ENCODE results near the gene ONECUT2. TPM values are rescaled to one million over a fixed set of nuclear protein-coding genes. Genes with fewer than 3 reads are reported as not detected.

ONECUT2 gene
- total and polyA plus RNA-seq, 4 donors, result 1.8 to 5.7 (median 4.6) TPM

DNA sequence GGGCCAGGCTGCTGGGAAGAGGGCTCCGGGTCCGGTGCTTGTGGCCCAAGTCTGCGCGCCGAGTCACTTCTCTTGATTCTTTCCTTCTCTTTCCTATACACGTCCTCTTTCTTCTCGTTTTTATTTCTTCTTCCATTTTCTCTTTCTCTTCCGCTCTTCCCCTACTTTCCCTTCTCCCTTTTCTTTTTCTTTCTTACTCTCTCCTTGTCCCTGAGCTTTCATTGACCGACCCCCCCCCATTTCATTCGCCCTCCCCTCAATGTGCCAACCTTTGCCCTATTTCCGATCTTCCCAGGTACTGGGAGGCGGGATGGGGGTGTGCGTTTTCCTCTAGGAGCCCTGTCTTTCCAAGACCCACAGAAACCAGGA is 1.8 kb downstream of the ONECUT2 start:
- no peak for TF ChIP-seq RXRA (IDR thresholded peaks at IDR 0.05)
- no peak for TF ChIP-seq SP1 (IDR thresholded peaks at IDR 0.05)
- TF ChIP-seq, protein P1, sequence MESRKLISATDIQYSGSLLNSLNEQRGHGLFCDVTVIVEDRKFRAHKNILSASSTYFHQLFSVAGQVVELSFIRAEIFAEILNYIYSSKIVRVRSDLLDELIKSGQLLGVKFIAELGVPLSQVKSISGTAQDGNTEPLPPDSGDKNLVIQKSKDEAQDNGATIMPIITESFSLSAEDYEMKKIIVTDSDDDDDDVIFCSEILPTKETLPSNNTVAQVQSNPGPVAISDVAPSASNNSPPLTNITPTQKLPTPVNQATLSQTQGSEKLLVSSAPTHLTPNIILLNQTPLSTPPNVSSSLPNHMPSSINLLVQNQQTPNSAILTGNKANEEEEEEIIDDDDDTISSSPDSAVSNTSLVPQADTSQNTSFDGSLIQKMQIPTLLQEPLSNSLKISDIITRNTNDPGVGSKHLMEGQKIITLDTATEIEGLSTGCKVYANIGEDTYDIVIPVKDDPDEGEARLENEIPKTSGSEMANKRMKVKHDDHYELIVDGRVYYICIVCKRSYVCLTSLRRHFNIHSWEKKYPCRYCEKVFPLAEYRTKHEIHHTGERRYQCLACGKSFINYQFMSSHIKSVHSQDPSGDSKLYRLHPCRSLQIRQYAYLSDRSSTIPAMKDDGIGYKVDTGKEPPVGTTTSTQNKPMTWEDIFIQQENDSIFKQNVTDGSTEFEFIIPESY (IDR thresholded peaks at IDR 0.05), result no peak
- TF ChIP-seq, protein P2, sequence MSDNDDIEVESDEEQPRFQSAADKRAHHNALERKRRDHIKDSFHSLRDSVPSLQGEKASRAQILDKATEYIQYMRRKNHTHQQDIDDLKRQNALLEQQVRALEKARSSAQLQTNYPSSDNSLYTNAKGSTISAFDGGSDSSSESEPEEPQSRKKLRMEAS (IDR thresholded peaks at IDR 0.05), result no peak
- TF ChIP-seq GABPA (IDR thresholded peaks at IDR 0.05 in 1 of 2, conservative IDR thresholded peaks at IDR 0.05 in 1 of 2), result no peak
- no peak for TF ChIP-seq FOXA2 (IDR thresholded peaks at IDR 0.05)
- no peak for TF ChIP-seq YY1 (IDR thresholded peaks at IDR 0.05)
- TF ChIP-seq, protein P3, sequence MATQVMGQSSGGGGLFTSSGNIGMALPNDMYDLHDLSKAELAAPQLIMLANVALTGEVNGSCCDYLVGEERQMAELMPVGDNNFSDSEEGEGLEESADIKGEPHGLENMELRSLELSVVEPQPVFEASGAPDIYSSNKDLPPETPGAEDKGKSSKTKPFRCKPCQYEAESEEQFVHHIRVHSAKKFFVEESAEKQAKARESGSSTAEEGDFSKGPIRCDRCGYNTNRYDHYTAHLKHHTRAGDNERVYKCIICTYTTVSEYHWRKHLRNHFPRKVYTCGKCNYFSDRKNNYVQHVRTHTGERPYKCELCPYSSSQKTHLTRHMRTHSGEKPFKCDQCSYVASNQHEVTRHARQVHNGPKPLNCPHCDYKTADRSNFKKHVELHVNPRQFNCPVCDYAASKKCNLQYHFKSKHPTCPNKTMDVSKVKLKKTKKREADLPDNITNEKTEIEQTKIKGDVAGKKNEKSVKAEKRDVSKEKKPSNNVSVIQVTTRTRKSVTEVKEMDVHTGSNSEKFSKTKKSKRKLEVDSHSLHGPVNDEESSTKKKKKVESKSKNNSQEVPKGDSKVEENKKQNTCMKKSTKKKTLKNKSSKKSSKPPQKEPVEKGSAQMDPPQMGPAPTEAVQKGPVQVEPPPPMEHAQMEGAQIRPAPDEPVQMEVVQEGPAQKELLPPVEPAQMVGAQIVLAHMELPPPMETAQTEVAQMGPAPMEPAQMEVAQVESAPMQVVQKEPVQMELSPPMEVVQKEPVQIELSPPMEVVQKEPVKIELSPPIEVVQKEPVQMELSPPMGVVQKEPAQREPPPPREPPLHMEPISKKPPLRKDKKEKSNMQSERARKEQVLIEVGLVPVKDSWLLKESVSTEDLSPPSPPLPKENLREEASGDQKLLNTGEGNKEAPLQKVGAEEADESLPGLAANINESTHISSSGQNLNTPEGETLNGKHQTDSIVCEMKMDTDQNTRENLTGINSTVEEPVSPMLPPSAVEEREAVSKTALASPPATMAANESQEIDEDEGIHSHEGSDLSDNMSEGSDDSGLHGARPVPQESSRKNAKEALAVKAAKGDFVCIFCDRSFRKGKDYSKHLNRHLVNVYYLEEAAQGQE (IDR thresholded peaks at IDR 0.05), result no peak
- TF ChIP-seq EGR1 (IDR thresholded peaks at IDR 0.05; ENCODE audit: low read depth in 2 of 2), result no peak
- TF ChIP-seq, protein P4, sequence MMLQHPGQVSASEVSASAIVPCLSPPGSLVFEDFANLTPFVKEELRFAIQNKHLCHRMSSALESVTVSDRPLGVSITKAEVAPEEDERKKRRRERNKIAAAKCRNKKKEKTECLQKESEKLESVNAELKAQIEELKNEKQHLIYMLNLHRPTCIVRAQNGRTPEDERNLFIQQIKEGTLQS (IDR thresholded peaks at IDR 0.05), result no peak
- TF ChIP-seq RAD21 (IDR thresholded peaks at IDR 0.05), result no peak
- TF ChIP-seq NR2F2 (IDR thresholded peaks at IDR 0.05), result no peak
- no peak for TF ChIP-seq JUND (IDR thresholded peaks at IDR 0.05)
- no peak for TF ChIP-seq FOXA1 (IDR thresholded peaks at IDR 0.05)
- TF ChIP-seq HNF4G (IDR thresholded peaks at IDR 0.05), result no peak
- no peak for TF ChIP-seq TAF1 (conservative IDR thresholded peaks at IDR 0.05)
- TF ChIP-seq HNF4A (conservative IDR thresholded peaks at IDR 0.05), result no peak
- TF ChIP-seq, protein P5, sequence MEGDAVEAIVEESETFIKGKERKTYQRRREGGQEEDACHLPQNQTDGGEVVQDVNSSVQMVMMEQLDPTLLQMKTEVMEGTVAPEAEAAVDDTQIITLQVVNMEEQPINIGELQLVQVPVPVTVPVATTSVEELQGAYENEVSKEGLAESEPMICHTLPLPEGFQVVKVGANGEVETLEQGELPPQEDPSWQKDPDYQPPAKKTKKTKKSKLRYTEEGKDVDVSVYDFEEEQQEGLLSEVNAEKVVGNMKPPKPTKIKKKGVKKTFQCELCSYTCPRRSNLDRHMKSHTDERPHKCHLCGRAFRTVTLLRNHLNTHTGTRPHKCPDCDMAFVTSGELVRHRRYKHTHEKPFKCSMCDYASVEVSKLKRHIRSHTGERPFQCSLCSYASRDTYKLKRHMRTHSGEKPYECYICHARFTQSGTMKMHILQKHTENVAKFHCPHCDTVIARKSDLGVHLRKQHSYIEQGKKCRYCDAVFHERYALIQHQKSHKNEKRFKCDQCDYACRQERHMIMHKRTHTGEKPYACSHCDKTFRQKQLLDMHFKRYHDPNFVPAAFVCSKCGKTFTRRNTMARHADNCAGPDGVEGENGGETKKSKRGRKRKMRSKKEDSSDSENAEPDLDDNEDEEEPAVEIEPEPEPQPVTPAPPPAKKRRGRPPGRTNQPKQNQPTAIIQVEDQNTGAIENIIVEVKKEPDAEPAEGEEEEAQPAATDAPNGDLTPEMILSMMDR (IDR thresholded peaks at IDR 0.05; ENCODE audit: low read depth, low read length, missing input control), result no peak
- no peaks in the 10 kb centered on the region for H3K36me3 ChIP-seq (ENCODE audit: control insufficient read depth in 4 of 4, insufficient read depth in 3 of 4, low read depth in 1 of 4, low read length in 3 of 4)
- H3K4me1 ChIP-seq (ENCODE audit: control insufficient read depth in 4 of 4, insufficient read depth in 4 of 4, low read length in 3 of 4), result peaks cover 9 to 69% (median 37%) of the 10 kb centered on the region in 4 donors
- peak overlapping the region; percentile 60 to 71 for H3K9ac ChIP-seq (ENCODE audit: low read depth in 1 of 2, low read length in 2 of 2)
- peak overlapping the region; percentile 75 to 90 (median 85) for H3K4me3 ChIP-seq (ENCODE audit: low read depth in 1 of 3, low read length in 3 of 3)
- H3K27me3 ChIP-seq (ENCODE audit: control insufficient read depth in 4 of 4, insufficient read depth in 4 of 4, low read length in 3 of 4), result no peaks in the 10 kb centered on the region
- DNase-seq (ENCODE audit: low spot score), result no peak
- no peaks in the 10 kb centered on the region for H3K9me3 ChIP-seq (ENCODE audit: control insufficient read depth in 4 of 4, low read length in 3 of 4)
- WGBS, result 9% methylated on average over 13 of the region's 13 CpGs
- peak overlapping the region; percentile 55 to 63 for H3K27ac ChIP-seq (ENCODE audit: low read depth in 1 of 2, low read length in 2 of 2)
